Fibroblast of the conjunctiva (primary cell): ENCODE measurements around the gene INTS7.
"Not testable (repeated sequence)": the region's sequence is repeated elsewhere in the genome, so short reads cannot be mapped to it uniquely, and the experiment has no call there.

Source experiments
- DNase-seq: peaks from one replicate; pipeline ENCODE4 v3.0.0-alpha.2; 2010; ENCODE audit warnings: low read depth

INTS7 gene

GRCh38 chr1:211935448-211935970, 99.8 kb downstream of the INTS7 start:
- no peak for DNase-seq

GRCh38 chr1:211933946-211934714, 101.2 kb downstream of the INTS7 start:
- no peak for DNase-seq

DNA sequence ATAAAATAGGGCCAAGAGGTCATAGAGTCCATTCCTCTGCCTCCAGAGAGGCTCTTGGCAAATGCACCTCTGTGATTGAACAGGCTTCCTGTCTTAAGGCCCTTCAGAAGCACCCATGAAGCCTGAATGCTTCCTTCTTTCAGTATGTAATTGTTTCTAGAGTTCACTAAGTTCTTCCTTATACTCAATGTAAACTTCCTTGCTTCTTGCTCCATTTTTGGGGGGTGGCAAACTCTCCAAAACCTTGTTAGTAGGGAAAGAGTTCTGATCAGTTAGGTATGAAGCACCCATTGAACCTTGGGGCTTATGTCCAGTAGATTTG, 102.5 kb downstream of the INTS7 start:
- no peak for DNase-seq

DNA sequence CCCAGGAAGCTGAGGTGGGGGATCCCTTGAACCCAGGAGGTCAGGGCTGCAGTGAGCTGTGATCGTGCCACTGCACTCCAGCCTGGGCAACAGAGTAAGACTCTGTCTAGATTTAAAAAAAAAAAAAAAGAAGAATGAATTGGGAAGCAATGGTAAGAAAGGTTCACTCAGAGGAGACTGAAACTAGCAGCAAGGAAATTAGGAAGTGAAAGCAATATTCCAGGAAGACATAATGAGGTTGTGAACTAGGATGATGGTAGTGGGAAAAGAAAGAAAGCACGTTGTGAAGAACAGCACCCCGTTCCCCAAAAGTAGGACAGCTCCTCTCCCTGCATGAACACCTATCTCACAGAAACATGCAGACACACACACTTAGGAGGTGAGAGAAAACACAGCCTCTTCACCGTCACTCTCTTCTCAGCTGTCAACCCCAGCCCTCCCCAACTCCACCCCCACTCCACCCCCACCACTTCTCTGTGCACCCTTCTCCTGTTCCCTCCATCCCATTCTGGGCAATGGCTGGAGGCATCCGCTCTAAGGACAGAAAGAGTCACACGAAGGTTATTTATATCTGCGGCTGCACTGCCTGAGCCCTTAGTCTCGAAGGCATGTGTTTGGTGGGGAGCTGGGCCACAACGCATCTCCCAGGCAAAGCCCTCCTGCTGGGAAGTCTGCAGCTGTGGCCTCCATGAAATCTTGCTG, 103.0 kb downstream of the INTS7 start:
- DNase-seq: no peak

- DNase-seq: no peak
These were observed 105.7 kb downstream of the INTS7 start for GRCh38 chr1:211929683-211930082.

DNA sequence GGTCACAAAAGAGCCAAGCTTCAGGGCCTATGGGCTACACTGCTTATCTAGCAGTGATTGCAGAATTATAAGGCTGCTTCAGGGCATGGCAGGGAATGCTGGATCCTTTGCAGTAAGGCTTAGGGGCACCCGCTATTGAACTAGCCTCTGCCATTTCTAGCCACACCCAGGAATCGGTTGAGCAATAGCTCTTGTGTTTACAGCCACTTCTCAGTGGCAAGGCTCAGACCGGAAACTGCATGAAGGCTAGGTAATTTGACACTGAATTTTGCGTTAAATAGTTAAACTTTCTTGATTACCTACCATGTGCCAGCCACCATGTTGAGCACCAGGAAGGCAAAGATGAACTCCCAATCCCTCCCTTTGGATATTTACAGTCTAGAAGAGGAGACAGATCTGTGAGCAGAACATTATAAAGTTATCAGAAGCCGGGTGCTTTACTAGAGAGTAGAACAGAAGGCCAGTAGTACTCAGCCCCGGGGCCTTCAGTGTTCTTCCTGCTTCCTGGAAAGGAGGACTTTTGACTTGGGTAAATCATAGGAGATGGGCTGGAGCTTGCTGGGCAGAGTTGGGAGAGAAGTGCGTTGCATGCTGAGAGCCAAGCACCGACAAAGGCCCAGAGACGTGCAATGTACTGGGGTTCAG, 106.2 kb downstream of the INTS7 start:
- peak; percentile 10 for DNase-seq

- DNase-seq: no peak
These were observed 107.0 kb downstream of the INTS7 start for GRCh38 chr1:211928290-211928801.

DNA sequence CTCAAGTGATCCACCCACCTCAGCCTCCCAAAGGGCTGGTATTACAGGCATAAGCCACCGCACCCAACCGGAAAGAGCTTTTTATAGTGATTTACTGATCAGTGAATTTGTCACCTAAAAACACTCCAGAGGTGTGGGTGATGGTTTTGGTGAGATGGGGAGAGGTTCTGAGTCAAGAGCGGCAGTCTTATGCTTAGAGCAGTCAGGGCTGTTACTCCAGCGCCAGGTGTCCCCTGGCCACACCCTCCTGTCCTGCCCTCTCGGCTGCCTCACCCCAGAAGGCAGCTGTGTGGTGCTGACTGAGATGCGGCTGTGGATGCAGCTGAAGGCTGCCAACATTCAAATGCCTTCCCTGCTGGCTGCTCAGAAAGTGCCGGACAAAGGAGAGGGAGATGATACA, 110.3 kb downstream of the INTS7 start:
- DNase-seq: no peak

DNA sequence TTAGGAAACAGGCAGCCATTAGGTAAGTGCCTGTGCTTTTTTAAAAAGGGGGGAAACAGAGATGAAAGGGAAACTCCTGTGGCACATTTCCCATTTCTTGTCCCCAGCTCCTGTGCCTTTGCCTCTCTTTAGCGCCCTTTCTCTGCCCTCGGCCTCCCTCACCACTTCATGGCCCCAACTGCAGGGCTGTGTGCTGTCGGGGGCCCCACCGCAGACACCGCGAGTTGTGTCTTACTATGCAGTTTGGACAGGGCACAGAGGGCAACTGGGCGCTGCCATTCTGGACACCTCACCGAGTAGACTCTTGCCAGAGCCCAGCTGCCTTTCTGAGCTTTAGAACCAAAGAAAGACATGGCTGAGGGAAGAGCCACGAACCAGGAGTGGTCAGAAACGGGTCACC, 111.1 kb downstream of the INTS7 start:
- DNase-seq: no peak

- no peak for DNase-seq
These were observed 112.3 kb downstream of the INTS7 start for GRCh38 chr1:211923095-211923494.

- DNase-seq: no peak
These were observed 113.7 kb downstream of the INTS7 start for GRCh38 chr1:211921579-211922095.

- DNase-seq: no peak
These were observed 114.6 kb downstream of the INTS7 start for GRCh38 chr1:211920602-211921226.

- no peak for DNase-seq
These were observed 115.2 kb downstream of the INTS7 start for GRCh38 chr1:211920141-211920572.

- DNase-seq: no peak
These were observed 116.4 kb downstream of the INTS7 start for GRCh38 chr1:211918843-211919414.

DNA sequence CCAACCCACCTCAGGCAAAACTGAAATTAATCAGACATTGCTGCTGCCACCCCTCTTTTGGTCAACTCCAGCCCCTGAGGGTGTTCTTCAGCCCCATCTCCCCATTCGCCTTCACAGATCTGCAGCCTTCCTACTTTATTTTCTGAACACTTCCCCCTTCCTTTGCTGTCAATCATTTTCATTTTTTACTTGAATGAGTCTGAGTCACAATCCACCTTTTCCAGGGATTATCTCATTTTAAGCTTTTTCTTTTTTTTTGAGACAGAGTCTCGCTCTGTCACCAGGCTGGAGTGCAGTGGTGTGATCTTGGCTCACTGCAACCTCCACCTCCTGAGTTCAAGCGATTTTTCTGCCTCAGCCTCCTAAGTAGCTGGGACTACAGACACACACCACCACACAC, 118.9 kb downstream of the INTS7 start:
- DNase-seq: not testable (repeated sequence)

- DNase-seq: no peak
These were observed 119.4 kb downstream of the INTS7 start for GRCh38 chr1:211915924-211916323.

- no peak for DNase-seq
These were observed 122.4 kb downstream of the INTS7 start for GRCh38 chr1:211912844-211913432.

DNA sequence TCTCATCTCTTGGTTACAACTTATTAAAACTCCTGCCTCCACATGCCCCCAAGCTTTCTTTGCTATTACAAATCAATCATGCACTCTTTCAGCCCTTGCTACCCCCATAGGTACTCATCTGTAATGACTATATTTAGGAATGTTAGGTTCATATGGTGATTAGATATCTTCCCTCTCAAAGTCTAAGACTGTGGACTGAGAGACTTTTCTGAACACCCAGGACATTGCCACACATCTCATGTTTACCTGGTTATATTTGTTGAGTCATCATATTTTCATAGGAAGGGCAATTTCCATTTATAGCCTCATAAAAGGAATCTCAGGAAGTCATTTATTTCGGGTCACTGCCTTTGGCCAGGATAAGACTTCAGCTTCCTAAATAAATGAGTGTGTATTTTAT, 123.3 kb downstream of the INTS7 start:
- no peak for DNase-seq

DNA sequence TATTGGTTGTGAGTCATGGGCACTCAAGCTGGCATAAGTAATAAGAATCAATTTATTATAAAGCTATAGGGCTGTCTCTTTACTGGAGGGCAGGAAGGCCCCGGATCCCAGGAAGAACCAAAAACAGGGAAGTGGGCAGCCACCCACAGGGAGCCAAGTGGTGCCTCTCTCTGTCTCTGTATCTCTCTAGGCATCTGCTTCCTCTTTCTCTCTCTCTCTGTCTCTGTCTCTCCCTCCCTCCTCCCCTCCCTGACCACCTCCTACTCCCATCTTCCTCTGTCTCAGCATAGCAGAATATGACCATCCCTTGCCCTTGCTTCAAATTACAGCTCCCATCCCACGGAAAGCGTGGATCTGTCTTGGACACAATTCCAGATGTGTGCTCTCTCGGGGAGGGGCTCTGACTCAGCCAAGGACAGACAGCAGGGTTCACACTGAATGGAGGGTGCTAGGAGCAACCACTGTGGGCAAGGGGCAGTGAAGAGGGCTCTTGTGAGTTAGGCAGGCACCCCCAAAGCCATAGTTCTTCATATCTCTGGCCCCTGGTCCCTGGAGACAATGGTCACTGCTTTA, 124.4 kb downstream of the INTS7 start:
- no peak for DNase-seq

DNA sequence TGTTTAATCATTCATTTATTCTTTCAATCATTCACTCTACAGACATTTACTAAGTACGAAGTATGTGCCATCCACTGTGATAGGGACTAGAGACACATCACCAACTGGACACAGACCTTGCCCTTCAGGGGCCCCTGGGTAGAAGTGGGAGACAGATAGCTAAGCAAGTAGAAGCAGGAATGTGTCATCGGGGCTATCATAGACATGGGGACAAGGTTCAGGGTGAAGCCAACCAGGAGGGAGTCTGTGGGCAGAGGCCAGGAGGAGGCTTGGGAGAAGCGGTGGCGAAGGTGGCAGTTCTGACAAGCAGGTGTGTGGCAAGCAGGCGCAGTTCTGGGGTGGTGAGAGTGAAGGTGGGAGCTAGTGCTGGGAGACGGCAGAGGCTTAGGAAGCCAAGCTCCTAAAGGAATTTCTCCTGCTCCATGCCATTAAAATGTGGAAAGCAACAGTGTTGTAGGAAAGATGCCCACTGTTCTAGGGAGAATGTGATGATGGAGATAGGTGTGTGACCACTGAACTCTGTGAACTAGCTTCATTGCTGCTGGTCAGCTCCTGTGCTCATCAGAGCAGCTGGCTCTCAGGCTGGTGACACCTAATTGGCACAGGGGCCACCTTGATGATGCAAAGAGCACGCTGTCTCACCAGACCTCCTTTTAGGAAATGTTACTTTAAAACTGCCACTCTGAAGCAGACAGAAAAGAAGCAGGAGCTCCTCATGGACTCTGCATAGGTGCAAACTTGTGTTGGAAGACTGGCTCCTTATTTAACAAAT, 125.1 kb downstream of the INTS7 start:
- DNase-seq: no peak
